GM12872 (cell line): ENCODE measurements around the gene OTUB1.

ENCODE experiments used
- TF ChIP-seq, protein P1 (sequence below): IDR thresholded peaks from 3 replicates; pipeline ENCODE4 v1.5.1; 2011; ENCODE audit warnings: low read depth, mild to moderate bottlenecking, low read length, moderate library complexity; ENCODE audit not compliant: insufficient read depth

The OTUB1 gene

GRCh38 chr11:63986932-63987513 is 785 bp downstream of the OTUB1 start:
- TF ChIP-seq, protein P1, sequence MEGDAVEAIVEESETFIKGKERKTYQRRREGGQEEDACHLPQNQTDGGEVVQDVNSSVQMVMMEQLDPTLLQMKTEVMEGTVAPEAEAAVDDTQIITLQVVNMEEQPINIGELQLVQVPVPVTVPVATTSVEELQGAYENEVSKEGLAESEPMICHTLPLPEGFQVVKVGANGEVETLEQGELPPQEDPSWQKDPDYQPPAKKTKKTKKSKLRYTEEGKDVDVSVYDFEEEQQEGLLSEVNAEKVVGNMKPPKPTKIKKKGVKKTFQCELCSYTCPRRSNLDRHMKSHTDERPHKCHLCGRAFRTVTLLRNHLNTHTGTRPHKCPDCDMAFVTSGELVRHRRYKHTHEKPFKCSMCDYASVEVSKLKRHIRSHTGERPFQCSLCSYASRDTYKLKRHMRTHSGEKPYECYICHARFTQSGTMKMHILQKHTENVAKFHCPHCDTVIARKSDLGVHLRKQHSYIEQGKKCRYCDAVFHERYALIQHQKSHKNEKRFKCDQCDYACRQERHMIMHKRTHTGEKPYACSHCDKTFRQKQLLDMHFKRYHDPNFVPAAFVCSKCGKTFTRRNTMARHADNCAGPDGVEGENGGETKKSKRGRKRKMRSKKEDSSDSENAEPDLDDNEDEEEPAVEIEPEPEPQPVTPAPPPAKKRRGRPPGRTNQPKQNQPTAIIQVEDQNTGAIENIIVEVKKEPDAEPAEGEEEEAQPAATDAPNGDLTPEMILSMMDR = no peak

DNA sequence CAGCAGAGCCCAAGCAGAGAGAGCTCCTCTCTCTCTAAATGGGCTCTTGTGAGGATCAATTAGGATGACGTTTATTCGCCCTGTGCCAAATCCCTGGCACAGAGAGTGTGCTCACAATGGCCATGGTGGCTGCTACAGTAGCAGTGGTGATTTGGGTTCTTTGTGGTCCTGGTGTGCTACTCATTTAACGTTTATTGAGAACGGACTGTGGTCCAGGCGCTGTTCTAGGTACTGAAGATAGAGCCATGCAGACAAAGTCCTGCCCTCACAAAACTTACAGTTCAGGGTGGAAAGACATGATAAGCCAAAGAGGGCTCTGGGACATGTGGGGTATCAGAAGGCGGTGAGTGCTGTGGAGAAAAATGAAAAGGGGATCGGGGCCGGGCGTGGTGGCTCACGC is 5.3 kb downstream of the OTUB1 start:
- TF ChIP-seq, protein P1 = no peak

- TF ChIP-seq, protein P1 = no peak
These were observed 6.9 kb downstream of the OTUB1 start for GRCh38 chr11:63993100-63993499.

DNA sequence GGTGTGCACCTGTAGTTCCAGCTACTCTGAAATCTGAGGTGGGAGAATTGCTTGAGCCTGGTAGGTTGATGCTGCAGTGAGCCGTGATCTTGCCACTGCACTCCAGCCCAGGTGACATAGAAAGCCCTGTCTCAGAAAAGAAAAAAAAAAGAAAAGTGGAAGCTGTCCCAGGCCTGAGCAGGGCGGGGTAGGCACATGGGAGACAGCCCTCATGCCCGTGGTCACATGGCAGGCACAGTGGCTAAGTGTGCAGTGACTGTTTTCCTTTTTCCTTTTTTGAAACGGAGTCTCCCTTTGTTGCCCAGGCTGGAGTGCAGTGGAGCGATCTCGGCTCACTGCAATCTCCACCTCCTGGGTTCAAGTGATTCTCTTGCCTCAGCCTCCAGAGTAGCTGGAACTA is 7.8 kb downstream of the OTUB1 start:
- TF ChIP-seq, protein P1 = no peak

DNA sequence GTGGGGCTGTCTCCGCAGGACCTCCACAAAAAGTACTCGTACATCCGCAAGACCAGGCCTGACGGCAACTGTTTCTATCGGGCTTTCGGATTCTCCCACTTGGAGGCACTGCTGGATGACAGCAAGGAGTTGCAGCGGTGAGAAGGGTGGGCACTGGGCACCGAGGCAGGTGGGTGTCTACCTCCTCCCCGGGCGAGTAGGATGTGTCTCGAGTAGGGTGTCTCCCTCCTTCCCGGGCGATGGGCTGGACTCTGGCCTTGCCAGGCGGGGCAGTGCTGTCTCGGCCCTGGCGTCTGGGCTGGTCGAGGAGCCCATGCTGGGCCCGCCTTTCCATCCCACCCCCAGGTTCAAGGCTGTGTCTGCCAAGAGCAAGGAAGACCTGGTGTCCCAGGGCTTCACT is 10.3 kb downstream of the OTUB1 start:
- TF ChIP-seq, protein P1 = no peak

GRCh38 chr11:63997104-63997700 is 11.0 kb downstream of the OTUB1 start:
- TF ChIP-seq, protein P1 = no peak

- TF ChIP-seq, protein P1 = no peak
These were observed 11.6 kb downstream of the OTUB1 start for GRCh38 chr11:63997801-63998337.
